ENCODE data around the gene AEBP1. TPM values are rescaled to one million over a fixed set of nuclear protein-coding genes. Genes with fewer than 3 reads are reported as not detected.

Gene AEBP1
- total RNA-seq, 1 experiment from 2014 or later, result 17.8 TPM

GRCh38 chr7:44112997-44113763, 9.0 kb downstream of the AEBP1 start:
- DNase-seq, result no peak
- H3K27ac ChIP-seq, result no peak overlapping the region
- no peaks in the 10 kb centered on the region for H3K9me3 ChIP-seq (replicated peaks)
- H3K36me3 ChIP-seq, result peaks cover 55% of the 10 kb centered on the region
- H3K27me3 ChIP-seq, result no peaks in the 10 kb centered on the region
- no peak overlapping the region for H3K4me3 ChIP-seq
- H3K4me1 ChIP-seq, result no peaks in the 10 kb centered on the region

GRCh38 chr7:44113764-44114354, 9.7 kb downstream of the AEBP1 start:
- peaks cover 55% of the 10 kb centered on the region for H3K36me3 ChIP-seq
- no peak overlapping the region for H3K4me3 ChIP-seq

GRCh38 chr7:44114586-44115310, 10.6 kb downstream of the AEBP1 start:
- no peaks in the 10 kb centered on the region for H3K27me3 ChIP-seq
- H3K4me1 ChIP-seq, result no peaks in the 10 kb centered on the region
- H3K36me3 ChIP-seq, result peaks cover 51% of the 10 kb centered on the region
- DNase-seq, result peak in 1 of 2 experiments; percentile 40
- H3K9me3 ChIP-seq (replicated peaks), result no peaks in the 10 kb centered on the region
- H3K4me3 ChIP-seq, result no peak overlapping the region
- no peak overlapping the region for H3K27ac ChIP-seq

More at GRCh38 chr7:44113764-44114354, 9.7 kb downstream of the AEBP1 start:
- H3K9me3 ChIP-seq (replicated peaks), result no peaks in the 10 kb centered on the region
- no peak overlapping the region for H3K27ac ChIP-seq
- no peaks in the 10 kb centered on the region for H3K4me1 ChIP-seq
- no peak for DNase-seq
- no peaks in the 10 kb centered on the region for H3K27me3 ChIP-seq

GRCh38 chr7:44116087-44116788, 12.1 kb downstream of the AEBP1 start:
- no peak overlapping the region for H3K27ac ChIP-seq
- no peak for DNase-seq
- no peaks in the 10 kb centered on the region for H3K4me1 ChIP-seq

GRCh38 chr7:44116789-44117666, 12.9 kb downstream of the AEBP1 start:
- Histone ChIP-seq H3K27ac (no peak overlapping the region), H3K36me3 (peaks cover 70% of the 10 kb centered on the region), H3K4me1 (peaks cover 2% of the 10 kb centered on the region; the same call in 1 of the 2 replicates), H3K27me3 (no peaks in the 10 kb centered on the region), H3K4me3 (no peak overlapping the region), H3K9me3 (replicated peaks) (no peaks in the 10 kb centered on the region)
- DNase-seq, result no peak

More at GRCh38 chr7:44116087-44116788, 12.1 kb downstream of the AEBP1 start:
- H3K4me3 ChIP-seq, result no peak overlapping the region
- H3K9me3 ChIP-seq (replicated peaks), result no peaks in the 10 kb centered on the region
- no peaks in the 10 kb centered on the region for H3K27me3 ChIP-seq
- peaks cover 65% of the 10 kb centered on the region for H3K36me3 ChIP-seq

- DNase-seq, result no peak
- peaks cover 66% of the 10 kb centered on the region for H3K36me3 ChIP-seq
- H3K4me3 ChIP-seq, result no peak overlapping the region
- no peaks in the 10 kb centered on the region for H3K27me3 ChIP-seq
- H3K27ac ChIP-seq, result no peak overlapping the region
- H3K4me1 ChIP-seq, result peaks cover 5% of the 10 kb centered on the region
- H3K9me3 ChIP-seq (replicated peaks), result no peaks in the 10 kb centered on the region
Observed at GRCh38 chr7:44117801-44118429, 13.8 kb downstream of the AEBP1 start.

GRCh38 chr7:44119829-44120380, 15.8 kb downstream of the AEBP1 start:
- Histone ChIP-seq H3K4me3 (no peak overlapping the region), H3K36me3 (peaks cover 49% of the 10 kb centered on the region), H3K27me3 (no peaks in the 10 kb centered on the region), H3K4me1 (peaks cover 5% of the 10 kb centered on the region), H3K9me3 (replicated peaks) (no peaks in the 10 kb centered on the region), H3K27ac (no peak overlapping the region)
- no peak for DNase-seq

GRCh38 chr7:44120395-44120794, 16.2 kb downstream of the AEBP1 start:
- no peak overlapping the region for H3K27ac ChIP-seq
- no peak for DNase-seq
- H3K4me1 ChIP-seq, result peaks cover 5% of the 10 kb centered on the region
- no peaks in the 10 kb centered on the region for H3K27me3 ChIP-seq
- H3K36me3 ChIP-seq, result peaks cover 44% of the 10 kb centered on the region
- H3K9me3 ChIP-seq (replicated peaks), result no peaks in the 10 kb centered on the region
- no peak overlapping the region for H3K4me3 ChIP-seq

- DNase-seq, result no peak
Observed at GRCh38 chr7:44121761-44122420, 17.7 kb downstream of the AEBP1 start.

DNA sequence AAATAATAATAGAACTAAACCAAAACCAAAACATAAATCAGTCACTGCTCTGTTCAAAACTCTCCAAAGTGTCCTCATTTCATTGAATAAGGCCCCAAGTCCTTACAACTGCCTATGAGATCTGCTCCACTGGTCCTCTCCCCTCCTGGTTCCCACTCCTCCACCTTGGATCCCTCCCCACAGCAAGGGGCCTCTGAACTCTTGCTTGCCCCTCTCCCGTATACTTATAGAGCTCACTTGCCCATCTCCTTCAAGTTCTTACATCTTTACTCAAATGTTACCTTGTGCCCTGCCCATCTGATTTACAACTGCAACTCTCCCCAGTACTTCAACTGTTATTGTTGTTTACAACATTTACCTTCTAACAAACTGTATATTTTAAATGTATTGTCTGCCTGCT, 18.4 kb downstream of the AEBP1 start:
- Histone ChIP-seq H3K4me3 (peak overlapping the region; percentile 91), H3K27me3 (no peaks in the 10 kb centered on the region), H3K9me3 (replicated peaks) (no peaks in the 10 kb centered on the region), H3K27ac (peak overlapping the region; percentile 86), H3K4me1 (peaks cover 5% of the 10 kb centered on the region), H3K36me3 (peaks cover 27% of the 10 kb centered on the region; the same call in 1 of the 2 replicates)
- no peak for DNase-seq

More at GRCh38 chr7:44121761-44122420, 17.7 kb downstream of the AEBP1 start:
- H3K27me3 ChIP-seq, result no peaks in the 10 kb centered on the region
- peaks cover 5% of the 10 kb centered on the region for H3K4me1 ChIP-seq
- no peak overlapping the region; the same call in 1 of the 2 replicates for H3K27ac ChIP-seq
- H3K36me3 ChIP-seq, result peaks cover 33% of the 10 kb centered on the region; the same call in 1 of the 2 replicates
- H3K9me3 ChIP-seq (replicated peaks), result no peaks in the 10 kb centered on the region
- H3K4me3 ChIP-seq, result no peak overlapping the region

DNA sequence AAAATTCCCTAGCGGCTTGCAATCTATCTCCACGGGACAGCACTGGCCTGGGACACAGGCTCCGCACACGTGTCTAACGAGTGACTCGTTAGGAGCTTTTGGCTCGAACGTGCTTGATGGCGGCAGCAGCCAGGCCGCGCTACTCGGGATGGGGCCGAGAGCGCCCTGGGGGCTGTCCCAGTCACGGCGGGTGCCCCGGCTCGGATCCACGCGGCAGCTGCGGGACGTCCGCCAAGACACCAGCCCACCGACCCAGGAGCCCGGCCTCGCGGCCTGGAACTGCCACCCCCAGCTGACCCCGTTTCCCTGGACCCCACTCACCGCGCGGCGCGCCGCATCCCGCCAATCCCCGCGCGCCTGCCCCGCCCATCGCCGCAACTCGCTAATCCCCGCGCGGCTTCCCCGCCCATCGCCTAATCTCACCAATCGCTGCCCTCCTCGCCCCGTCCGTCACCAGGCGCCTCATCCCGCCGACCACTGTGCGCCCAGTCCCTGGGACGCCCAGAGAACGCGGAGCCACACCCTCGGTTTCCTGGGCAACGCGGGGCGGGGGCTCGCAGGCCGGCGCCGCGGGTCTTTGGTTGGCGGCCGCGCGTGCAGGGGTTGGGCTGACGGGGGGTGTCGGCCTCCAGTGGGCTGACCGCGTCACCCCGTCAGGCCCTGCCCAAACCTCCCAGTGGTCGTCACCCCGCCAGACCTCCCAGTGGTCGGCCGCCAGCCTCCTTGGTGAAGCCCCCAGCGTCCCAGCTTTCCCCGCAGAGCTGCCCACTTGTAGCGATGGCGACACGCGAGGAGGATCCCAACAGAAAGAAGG, 19.3 kb downstream of the AEBP1 start, which contains the start of gene POLD2:
POLD2 (minus strand) TSS at position 359 of the 814 bp plus-strand sequence. CDS start 1,495 bp downstream, outside the sequence.
- H3K27me3 ChIP-seq, result no peaks in the 10 kb centered on the region
- H3K9me3 ChIP-seq (replicated peaks), result no peaks in the 10 kb centered on the region
- H3K36me3 ChIP-seq, result peaks cover 21% of the 10 kb centered on the region; the same call in 1 of the 2 replicates
- H3K4me3 ChIP-seq, result peak within 1 kb of the TSS; percentile 91
- peaks cover 8% of the 10 kb centered on the region for H3K4me1 ChIP-seq
- peak within 1 kb of the TSS; percentile 86 for H3K27ac ChIP-seq
- peak; percentile 99 for DNase-seq

DNA sequence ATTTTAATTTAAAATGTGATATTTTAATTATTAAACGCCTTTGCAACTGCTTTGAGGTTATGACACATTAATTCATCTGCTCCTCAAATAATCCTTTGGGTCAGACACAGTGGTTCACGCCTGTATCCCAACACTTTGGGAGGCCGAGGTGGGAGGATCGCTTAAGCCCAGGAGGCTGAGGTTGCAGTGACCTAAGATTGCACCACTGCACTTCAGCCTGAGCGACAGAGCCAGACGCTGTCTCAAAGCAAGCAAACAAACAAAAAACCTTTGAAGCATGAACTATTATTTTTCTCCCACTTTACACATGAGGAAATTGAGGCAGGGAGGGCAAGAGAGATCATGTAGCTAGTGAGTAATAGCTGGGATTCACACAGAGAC, 20.7 kb downstream of the AEBP1 start:
- H3K27ac ChIP-seq, result no peak overlapping the region
- no peak overlapping the region for H3K4me3 ChIP-seq

More for the DNA sequence above, 20.7 kb downstream of the AEBP1 start:
- Histone ChIP-seq H3K36me3 (peaks cover 19% of the 10 kb centered on the region; the same call in 1 of the 2 replicates), H3K4me1 (peaks cover 12% of the 10 kb centered on the region), H3K27me3 (no peaks in the 10 kb centered on the region), H3K9me3 (replicated peaks) (no peaks in the 10 kb centered on the region)
- no peak for DNase-seq
